Gastroesophageal sphincter (tissue), 4 donors: ENCODE measurements around the gene CDH24. TPM values are rescaled to one million over a fixed set of nuclear protein-coding genes. Genes with fewer than 3 reads are reported as not detected.
A peak's percentile ranks its signal among the peaks of the same experiment; 100 is the strongest.

Experiments used
- ATAC-seq: fragments of 150-250 bp; one replicate; pipeline ENCODE4 v1.9.1; 2016; ENCODE audit warnings: mild to moderate bottlenecking, moderate library complexity
- H3K27ac ChIP-seq, 4 donors: fragments of 200-600 bp; sonication (generic) in 3 of 4; 1 replicate in 3 of 4; 2 replicates in 1 of 4; pipeline ENCODE4 v1.5.1; 2016 to 2019
- H3K27me3 ChIP-seq: fragments of 200-600 bp; sonication (generic); one replicate; pipeline ENCODE4 v1.5.1; 2019
- H3K36me3 ChIP-seq, 2 donors: fragments of 200-600 bp; sonication (generic); one replicate each; pipeline ENCODE4 v1.5.1; 2019; ENCODE audit warnings: control low read depth in 1 of 2
- H3K4me1 ChIP-seq, 3 donors: fragments of 200-600 bp; sonication (generic); 1 replicate in 2 of 3; 2 replicates in 1 of 3; pipeline ENCODE4 v1.5.1; 2016 to 2019; ENCODE audit warnings: control low read depth in 2 of 3
- H3K4me3 ChIP-seq, 2 donors: fragments of 200-600 bp; sonication (generic); one replicate each; pipeline ENCODE4 v1.5.1; 2019; ENCODE audit warnings: mild to moderate bottlenecking in 1 of 2, moderate library complexity in 1 of 2
- H3K9me3 ChIP-seq, 3 donors: fragments of 200-600 bp; sonication (generic); one replicate each; pipeline ENCODE4 v1.5.1; 2017 to 2019; ENCODE audit warnings: control low read depth in 2 of 3
- EP300 ChIP-seq: sonication (generic); formaldehyde crosslinking; IDR thresholded peaks from one replicate; pipeline ENCODE4 v1.6.1; 2017; ENCODE audit warnings: antibody characterized with exemption, mild to moderate bottlenecking
- POLR2A ChIP-seq, 2 donors: fragments of 450-650 bp; IDR thresholded peaks; one replicate each; pipeline ENCODE4 v1.6.1; 2017; ENCODE audit warnings: antibody characterized with exemption in 2 of 2, mild to moderate bottlenecking in 2 of 2, moderate library complexity in 1 of 2
- POLR2AphosphoS5 ChIP-seq: sonication (generic); formaldehyde crosslinking; IDR thresholded peaks from one replicate; pipeline ENCODE4 v1.6.1; 2017; ENCODE audit warnings: antibody characterized with exemption
- WGBS, 2 donors: methylation state at CpG; one replicate each; pipeline ENCODE4 v1.1.5; 2018; ENCODE audit warnings: low coverage in 1 of 2; 5-methylcytosine and 5-hydroxymethylcytosine counted together
- total RNA-seq, 4 donors: library from RNA; depleted of rRNA; stranded (reverse); fragments of >200 nt; gene quantifications; one replicate each; pipeline ENCODE4 v1.1.0, GENCODE V29; 2016
- TF ChIP-seq, protein P1 (sequence below), 4 experiments: fragments of 200-600 bp in 2 of 4; fragments of 450-650 bp in 2 of 4; sonication (generic) in 1 of 4; IDR thresholded peaks; one replicate each; pipeline ENCODE4 v1.5.1; 2017 to 2019; ENCODE audit warnings: antibody characterized with exemption in 4 of 4, mild to moderate bottlenecking in 2 of 4, moderate library complexity in 2 of 4

Gene CDH24
- total RNA-seq, 4 donors from 2014 or later, result 1.5 to 3.6 (median 2.6) TPM

GRCh38 chr14:23071921-23072539 lies 14.7 kb upstream of the CDH24 start:
- peaks cover 3 to 75% of the 10 kb centered on the region in 2 donors for H3K36me3 ChIP-seq
- ATAC-seq, result no peak
- H3K4me3 ChIP-seq, result peak overlapping the region; percentile 41 to 62
- TF ChIP-seq EP300, result no peak
- TF ChIP-seq, protein P1, sequence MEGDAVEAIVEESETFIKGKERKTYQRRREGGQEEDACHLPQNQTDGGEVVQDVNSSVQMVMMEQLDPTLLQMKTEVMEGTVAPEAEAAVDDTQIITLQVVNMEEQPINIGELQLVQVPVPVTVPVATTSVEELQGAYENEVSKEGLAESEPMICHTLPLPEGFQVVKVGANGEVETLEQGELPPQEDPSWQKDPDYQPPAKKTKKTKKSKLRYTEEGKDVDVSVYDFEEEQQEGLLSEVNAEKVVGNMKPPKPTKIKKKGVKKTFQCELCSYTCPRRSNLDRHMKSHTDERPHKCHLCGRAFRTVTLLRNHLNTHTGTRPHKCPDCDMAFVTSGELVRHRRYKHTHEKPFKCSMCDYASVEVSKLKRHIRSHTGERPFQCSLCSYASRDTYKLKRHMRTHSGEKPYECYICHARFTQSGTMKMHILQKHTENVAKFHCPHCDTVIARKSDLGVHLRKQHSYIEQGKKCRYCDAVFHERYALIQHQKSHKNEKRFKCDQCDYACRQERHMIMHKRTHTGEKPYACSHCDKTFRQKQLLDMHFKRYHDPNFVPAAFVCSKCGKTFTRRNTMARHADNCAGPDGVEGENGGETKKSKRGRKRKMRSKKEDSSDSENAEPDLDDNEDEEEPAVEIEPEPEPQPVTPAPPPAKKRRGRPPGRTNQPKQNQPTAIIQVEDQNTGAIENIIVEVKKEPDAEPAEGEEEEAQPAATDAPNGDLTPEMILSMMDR (IDR thresholded peaks at IDR 0.05), result no peak
- no peak for TF ChIP-seq POLR2AphosphoS5
- no peak for TF ChIP-seq POLR2A (IDR thresholded peaks at IDR 0.05)
- no peaks in the 10 kb centered on the region for H3K9me3 ChIP-seq
- no peaks in the 10 kb centered on the region for H3K27me3 ChIP-seq
- peak overlapping the region; percentile 37 to 90 (median 84) for H3K27ac ChIP-seq
- 8 to 38% methylated on average over 2 to 5 of the region's 5 CpGs for WGBS, 2 donors
- H3K4me1 ChIP-seq, result peaks cover 10 to 74% (median 24%) of the 10 kb centered on the region in 3 donors

DNA sequence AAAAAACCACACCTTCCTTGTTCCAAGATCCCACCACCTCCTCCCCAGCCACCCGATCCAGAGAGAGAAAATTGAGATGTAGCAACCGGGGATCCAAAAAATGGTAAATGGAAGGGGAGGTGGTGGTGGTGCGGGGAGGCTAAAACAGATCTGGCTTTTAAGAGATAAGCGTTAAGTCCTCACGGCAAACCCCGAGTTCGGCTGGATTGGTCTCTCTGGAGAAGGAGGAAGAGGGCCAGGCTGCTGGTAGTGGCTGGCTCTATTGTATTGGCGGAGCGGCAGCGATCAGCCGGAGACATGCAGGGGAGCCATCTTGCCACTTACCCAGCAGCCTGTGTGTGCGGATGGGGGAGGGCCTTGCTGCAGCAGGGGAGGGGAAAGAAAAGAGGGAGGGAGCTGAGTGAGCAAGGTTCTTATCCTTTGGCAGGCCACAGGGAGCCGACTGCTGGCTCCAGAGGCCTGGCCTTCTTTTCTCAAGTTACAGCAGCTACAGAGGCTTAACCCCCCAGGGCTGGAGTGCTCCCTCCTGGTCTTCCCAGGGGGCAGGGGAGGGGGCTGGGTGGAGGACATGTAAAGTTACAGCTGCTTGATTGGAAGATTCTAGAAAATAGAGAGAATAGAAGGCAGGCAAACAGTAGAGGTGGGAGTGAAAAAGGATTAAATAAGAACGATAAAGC lies 14.1 kb upstream of the CDH24 start:
- no peaks in the 10 kb centered on the region for H3K27me3 ChIP-seq
- peak overlapping the region; percentile 37 to 90 (median 84) for H3K27ac ChIP-seq
- H3K9me3 ChIP-seq, result no peaks in the 10 kb centered on the region
- peaks cover 10 to 67% (median 24%) of the 10 kb centered on the region in 3 donors for H3K4me1 ChIP-seq
- ATAC-seq, result peak; percentile 92
- H3K4me3 ChIP-seq, result peak overlapping the region; percentile 41 to 62
- 0% methylated on average over 9 to 14 of the region's 14 CpGs for WGBS, 2 donors
- no peak for TF ChIP-seq EP300
- TF ChIP-seq, protein P1 (IDR thresholded peaks at IDR 0.05), result peak in 1 of 4 experiments; percentile 37
- TF ChIP-seq POLR2A (IDR thresholded peaks at IDR 0.05), result no peak
- TF ChIP-seq POLR2AphosphoS5, result peak; percentile 70
- H3K36me3 ChIP-seq, result peaks cover 3 to 76% of the 10 kb centered on the region in 2 donors

GRCh38 chr14:23070262-23071129 lies 13.2 kb upstream of the CDH24 start:
- ATAC-seq, result no peak
- no peak for TF ChIP-seq POLR2AphosphoS5
- no peak for TF ChIP-seq POLR2A (IDR thresholded peaks at IDR 0.05)
- no peak for TF ChIP-seq EP300
- TF ChIP-seq, protein P1 (IDR thresholded peaks at IDR 0.05), result no peak
- no peaks in the 10 kb centered on the region for H3K27me3 ChIP-seq
- H3K9me3 ChIP-seq, result no peaks in the 10 kb centered on the region
- H3K4me1 ChIP-seq, result peaks cover 10 to 60% (median 24%) of the 10 kb centered on the region in 3 donors
- H3K27ac ChIP-seq, result peak overlapping the region; percentile 37 to 85 (median 68)
- H3K4me3 ChIP-seq, result peak overlapping the region; percentile 41 to 62
- 6% methylated on average over 9 of the region's 10 CpGs for WGBS, 2 donors
- H3K36me3 ChIP-seq, result peaks cover 0 to 76% of the 10 kb centered on the region in 2 donors

GRCh38 chr14:23069413-23069806 lies 12.1 kb upstream of the CDH24 start:
- Histone ChIP-seq H3K27ac (peak overlapping the region in 3 of 4 donors; percentile 29 to 68 (median 47)), H3K4me1 (peaks cover 10 to 60% (median 24%) of the 10 kb centered on the region in 3 donors), H3K9me3 (no peaks in the 10 kb centered on the region), H3K27me3 (no peaks in the 10 kb centered on the region), H3K4me3 (no peak overlapping the region), H3K36me3 (peaks cover 0 to 76% of the 10 kb centered on the region in 2 donors)
- no peak for ATAC-seq
- 88% methylated on average over 3 of the region's 4 CpGs; no CpG with 5 or more reads in 1 of the 2 donors for WGBS, 2 donors
- TF ChIP-seq POLR2A (IDR thresholded peaks at IDR 0.05), result no peak
- no peak for TF ChIP-seq POLR2AphosphoS5
- no peak for TF ChIP-seq EP300
- TF ChIP-seq, protein P1 (IDR thresholded peaks at IDR 0.05), result no peak
